ENCODE measurements around the gene CDH6.

The CDH6 gene

DNA sequence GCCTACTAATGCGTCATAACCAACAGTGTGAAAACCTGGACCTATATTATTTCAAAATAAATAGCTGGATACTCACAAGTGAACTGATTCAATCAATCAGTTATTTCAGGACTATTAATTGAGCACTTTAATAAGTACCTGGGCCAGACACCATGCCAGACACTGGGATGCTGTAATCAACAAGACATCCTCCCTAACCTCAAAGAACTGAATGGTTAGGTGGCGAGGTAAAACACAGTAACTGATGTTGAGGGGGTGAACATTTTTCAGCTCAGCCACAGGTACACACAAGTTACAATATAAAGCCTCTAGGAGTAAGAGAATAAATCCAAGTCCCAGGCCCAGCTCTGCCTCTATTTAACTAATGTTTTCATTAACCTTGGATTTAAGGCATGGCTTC lies 24.0 kb downstream of the CDH6 start:
- H3K4me3 ChIP-seq (ENCODE audit: low read length): no peak overlapping the region
- no peak for TF ChIP-seq ZNF274 (IDR thresholded peaks at IDR 0.05; ENCODE audit: low read depth, low read length)

DNA sequence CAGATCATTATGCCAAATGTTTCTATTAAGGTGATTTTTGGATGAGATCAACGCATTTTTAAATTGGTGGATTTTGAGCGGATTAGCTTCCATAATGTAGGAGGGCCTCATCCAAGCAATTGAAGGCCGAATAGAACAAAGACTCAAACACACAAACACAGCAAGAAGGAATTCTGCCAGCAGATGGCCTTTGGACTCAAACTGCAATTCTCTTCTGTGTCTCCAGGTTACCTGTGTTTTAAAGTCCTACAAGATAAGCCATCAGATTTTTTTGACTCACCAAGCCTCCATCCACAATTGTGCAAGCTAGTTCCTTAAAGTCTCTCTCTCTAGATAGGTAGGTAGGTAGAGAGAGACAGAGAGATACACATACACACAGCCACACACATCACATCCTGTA lies 25.5 kb downstream of the CDH6 start:
- no peak overlapping the region for H3K4me3 ChIP-seq (ENCODE audit: low read length)
- no peak for TF ChIP-seq ZNF274 (IDR thresholded peaks at IDR 0.05; ENCODE audit: low read depth, low read length)

DNA sequence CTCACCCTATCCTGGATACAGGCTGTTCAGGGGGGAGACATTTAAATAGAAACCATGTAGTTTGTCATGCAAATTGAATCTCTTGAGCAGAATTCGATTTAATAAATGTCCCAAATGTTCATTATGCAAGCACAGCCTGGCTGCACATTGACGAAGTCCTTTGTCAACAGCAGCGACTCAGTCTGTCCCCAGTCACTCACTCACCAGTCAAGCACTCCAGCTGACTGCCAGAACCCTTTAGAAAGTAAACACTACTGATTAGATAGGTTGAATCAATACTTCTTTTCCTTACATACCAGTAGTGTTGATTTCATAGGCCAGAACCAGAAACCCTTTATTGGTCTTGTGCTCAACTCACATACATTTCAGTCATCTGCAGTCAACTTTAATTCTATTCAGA lies 27.5 kb downstream of the CDH6 start:
- TF ChIP-seq ZNF274 (IDR thresholded peaks at IDR 0.05; ENCODE audit: low read depth, low read length): no peak
- no peak overlapping the region for H3K4me3 ChIP-seq (ENCODE audit: low read length)

DNA sequence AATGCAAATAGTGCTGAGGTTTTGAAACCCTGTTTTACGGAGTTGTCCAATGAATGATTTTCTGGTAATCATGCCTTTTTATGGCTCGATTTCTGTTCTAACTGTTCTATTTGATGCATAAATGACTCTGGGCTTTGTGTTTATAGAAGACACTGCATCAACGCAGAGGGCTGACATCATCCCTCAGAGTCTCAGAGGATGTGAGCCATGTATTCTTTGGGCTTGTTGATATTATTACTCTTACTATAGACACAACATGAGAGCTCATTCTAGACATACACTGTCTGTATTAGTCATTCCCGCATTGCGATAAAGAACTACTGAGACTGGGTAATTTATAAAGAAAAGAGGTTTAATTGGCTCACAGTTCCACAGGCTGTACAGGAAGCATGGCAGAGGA lies 31.6 kb downstream of the CDH6 start:
- H3K4me3 ChIP-seq (ENCODE audit: low read length): no peak overlapping the region
- TF ChIP-seq ZNF274 (IDR thresholded peaks at IDR 0.05; ENCODE audit: low read depth, low read length): no peak

GRCh38 chr5:31225613-31226012 lies 32.1 kb downstream of the CDH6 start:
- no peak overlapping the region for H3K4me3 ChIP-seq (ENCODE audit: low read length)
- no peak for TF ChIP-seq ZNF274 (IDR thresholded peaks at IDR 0.05; ENCODE audit: low read depth, low read length)

GRCh38 chr5:31226651-31227050 lies 33.2 kb downstream of the CDH6 start:
- TF ChIP-seq ZNF274 (IDR thresholded peaks at IDR 0.05; ENCODE audit: low read depth, low read length): no peak
- H3K4me3 ChIP-seq (ENCODE audit: low read length): no peak overlapping the region

- no peak overlapping the region for H3K4me3 ChIP-seq (ENCODE audit: low read length)
- TF ChIP-seq ZNF274 (IDR thresholded peaks at IDR 0.05; ENCODE audit: low read depth, low read length): no peak
These were observed 35.8 kb downstream of the CDH6 start for GRCh38 chr5:31229266-31229665.

DNA sequence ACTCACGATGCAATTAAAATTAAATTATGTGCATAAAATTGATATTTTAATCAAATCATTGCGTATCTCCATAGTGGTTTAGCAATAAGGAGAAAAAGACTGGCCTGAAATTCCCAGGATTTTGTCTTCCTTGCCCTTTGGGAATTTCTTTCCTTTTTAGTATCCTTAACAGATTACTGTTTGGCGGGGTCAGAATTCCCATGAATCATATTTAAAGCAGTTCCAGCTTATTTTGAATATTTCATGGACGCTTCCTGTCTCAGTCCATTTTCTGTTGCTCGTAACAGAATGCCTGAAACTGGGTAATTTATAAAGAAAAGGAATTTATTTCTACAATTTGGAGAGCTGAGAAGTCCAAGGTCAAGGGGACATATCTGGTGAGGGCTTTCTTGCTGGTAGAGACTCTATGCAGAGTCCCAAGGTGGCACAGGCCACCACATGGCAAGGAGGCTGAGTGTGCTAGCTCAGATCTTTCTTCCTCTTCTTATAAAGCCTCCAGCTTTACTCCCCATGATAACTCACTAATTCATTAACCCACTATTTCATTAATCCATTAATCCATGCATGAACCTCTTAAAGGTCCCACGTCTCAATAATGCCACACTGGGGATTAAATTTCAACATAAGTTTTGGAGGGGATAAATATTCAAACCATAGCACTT lies 37.8 kb downstream of the CDH6 start:
- H3K4me3 ChIP-seq (ENCODE audit: low read length): no peak overlapping the region
- TF ChIP-seq ZNF274 (IDR thresholded peaks at IDR 0.05; ENCODE audit: low read depth, low read length): no peak

DNA sequence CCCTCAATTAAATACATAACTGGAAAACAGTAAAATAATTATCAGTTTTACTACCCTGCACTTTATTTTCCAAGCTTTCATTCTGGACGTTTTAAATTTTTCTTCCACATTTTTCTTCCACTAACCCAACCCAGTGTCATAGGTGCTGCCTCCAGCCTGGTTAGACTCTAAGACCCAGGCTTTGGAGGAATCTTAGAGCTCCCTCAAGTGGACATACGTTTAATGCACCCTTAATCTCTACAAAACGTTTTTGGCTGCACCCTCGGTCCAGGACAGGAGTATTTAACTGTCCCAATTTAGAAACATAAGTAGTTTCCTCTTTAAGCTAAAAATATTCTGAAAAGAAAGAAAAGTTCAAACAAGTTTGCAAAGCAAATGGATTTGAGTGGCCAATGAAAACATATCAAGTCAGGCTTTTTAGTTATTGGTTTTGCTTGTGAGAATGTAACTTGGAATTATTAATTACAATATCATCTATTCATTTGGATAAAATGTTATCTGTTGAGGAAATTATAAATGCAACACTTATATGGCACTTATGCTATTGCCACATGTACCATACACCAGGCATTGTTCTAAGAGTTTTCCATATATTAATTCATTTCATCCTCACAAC lies 38.9 kb downstream of the CDH6 start:
- TF ChIP-seq ZNF274 (IDR thresholded peaks at IDR 0.05; ENCODE audit: low read depth, low read length): no peak
- H3K4me3 ChIP-seq (ENCODE audit: low read length): no peak overlapping the region

GRCh38 chr5:31235381-31235780 lies 41.9 kb downstream of the CDH6 start:
- TF ChIP-seq ZNF274 (IDR thresholded peaks at IDR 0.05; ENCODE audit: low read depth, low read length): no peak
- H3K4me3 ChIP-seq (ENCODE audit: low read length): no peak overlapping the region

GRCh38 chr5:31236339-31236738 lies 42.9 kb downstream of the CDH6 start:
- no peak overlapping the region for H3K4me3 ChIP-seq (ENCODE audit: low read length)
- TF ChIP-seq ZNF274 (IDR thresholded peaks at IDR 0.05; ENCODE audit: low read depth, low read length): no peak

DNA sequence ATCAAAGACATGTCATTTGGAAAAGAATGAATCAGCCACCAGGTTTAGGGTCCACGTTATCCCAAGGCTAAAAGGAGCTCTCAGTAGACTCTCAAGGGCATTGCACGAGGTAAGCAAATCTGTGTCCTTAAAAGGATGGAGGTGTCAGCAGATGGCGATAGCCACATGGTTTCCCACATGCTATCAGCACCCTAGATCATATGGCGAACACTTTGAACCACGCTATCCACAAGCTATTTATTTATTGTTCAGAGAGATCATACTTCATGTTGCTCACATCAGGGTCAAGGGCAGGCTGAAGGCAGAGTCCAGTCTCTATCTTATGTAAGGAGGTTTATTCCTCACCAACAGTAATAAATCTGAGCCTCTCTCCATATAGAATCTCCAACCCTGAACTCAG lies 43.7 kb downstream of the CDH6 start:
- H3K4me3 ChIP-seq (ENCODE audit: low read length): no peak overlapping the region
- TF ChIP-seq ZNF274 (IDR thresholded peaks at IDR 0.05; ENCODE audit: low read depth, low read length): no peak

DNA sequence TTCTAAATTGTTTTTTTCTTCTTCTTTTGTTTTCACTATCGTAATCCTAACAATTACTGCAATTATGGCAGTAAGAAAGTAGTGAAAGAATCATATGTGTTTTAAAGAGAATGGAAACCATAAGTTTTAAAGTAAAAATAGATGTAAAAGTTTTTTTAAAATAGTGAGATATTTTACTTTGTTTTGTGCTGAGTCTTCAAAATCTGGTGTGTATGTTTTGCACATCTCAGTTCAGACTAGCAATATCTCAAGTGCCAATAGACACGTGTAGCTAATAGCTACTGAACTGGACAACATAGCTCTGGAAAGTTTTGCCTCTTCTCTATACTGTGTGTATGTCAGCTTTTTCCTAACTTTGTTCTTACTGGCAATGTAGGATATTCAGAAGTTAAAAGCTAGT lies 45.0 kb downstream of the CDH6 start:
- no peak overlapping the region for H3K4me3 ChIP-seq (ENCODE audit: low read length)
- TF ChIP-seq ZNF274 (IDR thresholded peaks at IDR 0.05; ENCODE audit: low read depth, low read length): no peak

- no peak for TF ChIP-seq ZNF274 (IDR thresholded peaks at IDR 0.05; ENCODE audit: low read depth, low read length)
- no peak overlapping the region for H3K4me3 ChIP-seq (ENCODE audit: low read length)
These were observed 51.4 kb downstream of the CDH6 start for GRCh38 chr5:31244921-31245320.

DNA sequence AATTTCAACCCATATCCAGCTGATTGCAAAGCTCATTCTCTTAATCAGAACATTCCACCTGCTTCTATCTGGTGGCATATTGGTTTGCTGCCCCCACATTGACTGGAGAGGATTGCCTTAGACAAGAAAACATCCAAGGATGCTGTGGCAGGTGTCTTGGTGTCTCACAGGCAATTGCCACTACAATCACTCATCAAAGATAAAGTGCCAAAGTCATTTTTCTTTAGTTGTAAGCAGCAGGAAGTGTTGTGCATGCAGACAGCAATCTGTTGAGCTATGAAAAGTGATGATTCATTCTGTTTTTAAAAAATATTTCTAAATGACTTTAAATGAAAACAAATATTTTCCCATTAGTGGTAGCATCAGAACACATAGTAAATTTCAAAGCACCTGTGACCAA lies 53.9 kb downstream of the CDH6 start:
- H3K4me3 ChIP-seq (ENCODE audit: low read length): no peak overlapping the region
- TF ChIP-seq ZNF274 (IDR thresholded peaks at IDR 0.05; ENCODE audit: low read depth, low read length): no peak

DNA sequence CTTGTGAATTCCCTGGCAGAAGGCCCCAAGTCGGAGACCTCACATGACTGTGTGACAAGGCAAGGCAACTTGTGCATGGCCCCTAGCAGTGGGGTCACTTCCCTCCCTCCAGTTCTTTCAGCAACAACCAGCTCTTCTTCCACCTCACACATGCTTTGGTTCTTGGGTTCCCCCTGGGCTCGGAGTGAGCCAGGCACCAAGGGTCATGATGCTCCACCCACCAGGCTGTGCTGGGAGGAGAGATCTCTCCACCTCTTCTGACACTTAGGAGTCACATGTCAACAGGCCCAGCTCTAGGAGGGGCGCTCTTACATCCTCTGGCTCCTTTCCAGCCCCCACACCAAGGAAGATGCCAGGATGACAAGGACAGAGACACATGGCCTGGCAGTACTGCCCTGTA lies 56.7 kb downstream of the CDH6 start:
- no peak overlapping the region for H3K4me3 ChIP-seq (ENCODE audit: low read length)
- no peak for TF ChIP-seq ZNF274 (IDR thresholded peaks at IDR 0.05; ENCODE audit: low read depth, low read length)
